Uterus (tissue), 2 donors: ENCODE results near the gene NABP1.

Experiments
- CTCF ChIP-seq, 4 experiments: fragments of 200-600 bp in 2 of 4; fragments of 450-650 bp in 2 of 4; sonication (generic) in 2 of 4; IDR thresholded peaks; one replicate each; pipeline ENCODE4 v1.5.1; 2016 to 2019; ENCODE audit warnings: antibody characterized with exemption in 4 of 4, mild to moderate bottlenecking in 2 of 4, moderate library complexity in 1 of 4
- POLR2A ChIP-seq, 2 donors: fragments of 450-650 bp; IDR thresholded peaks; one replicate each; pipeline ENCODE4 v1.6.1; 2016; ENCODE audit warnings: antibody characterized with exemption in 2 of 2, mild to moderate bottlenecking in 1 of 2, moderate library complexity in 1 of 2

- TF ChIP-seq CTCF (IDR thresholded peaks at IDR 0.05) = no peak
- no peak for TF ChIP-seq POLR2A (IDR thresholded peaks at IDR 0.05)
Measured at GRCh38 chr2:191641609-191642008, 36.3 kb upstream of the NABP1 start.
